Astrocyte (in vitro differentiated cells and primary cell): ENCODE measurements around the gene ZC4H2.

Experiments
- EZH2 ChIP-seq: IDR thresholded peaks from 2 replicates; pipeline ENCODE4 v1.6.1; 2012; ENCODE audit warnings: mild to moderate bottlenecking, low read length, inconsistent platforms; ENCODE audit not compliant: insufficient read depth
- TF ChIP-seq, protein P1 (sequence below): IDR thresholded peaks from 2 replicates; pipeline ENCODE4 v1.5.1; 2011; ENCODE audit warnings: low read depth, mild to moderate bottlenecking, inconsistent platforms, low read length, moderate library complexity; ENCODE audit not compliant: insufficient read depth

DNA sequence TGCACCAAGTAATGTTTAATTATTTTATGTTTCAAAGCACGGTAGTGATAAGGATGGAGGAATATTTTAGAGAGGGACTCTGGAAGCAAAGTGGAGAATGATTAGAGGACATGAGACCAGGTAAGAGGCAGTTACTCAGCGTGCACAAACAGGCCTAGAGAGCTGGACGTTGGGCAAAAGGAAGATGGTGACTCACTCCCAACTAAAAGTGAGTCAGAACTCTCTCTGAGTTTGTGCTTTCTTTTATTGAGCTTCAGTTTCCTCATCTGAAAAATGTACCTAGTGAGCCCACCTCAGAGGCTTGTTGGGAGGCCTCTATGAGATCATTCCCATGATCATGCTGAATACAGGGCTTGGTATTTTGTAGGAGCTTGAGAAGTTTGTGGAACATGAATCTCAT, 1.6 kb upstream of the ZC4H2 start:
- TF ChIP-seq, protein P1, sequence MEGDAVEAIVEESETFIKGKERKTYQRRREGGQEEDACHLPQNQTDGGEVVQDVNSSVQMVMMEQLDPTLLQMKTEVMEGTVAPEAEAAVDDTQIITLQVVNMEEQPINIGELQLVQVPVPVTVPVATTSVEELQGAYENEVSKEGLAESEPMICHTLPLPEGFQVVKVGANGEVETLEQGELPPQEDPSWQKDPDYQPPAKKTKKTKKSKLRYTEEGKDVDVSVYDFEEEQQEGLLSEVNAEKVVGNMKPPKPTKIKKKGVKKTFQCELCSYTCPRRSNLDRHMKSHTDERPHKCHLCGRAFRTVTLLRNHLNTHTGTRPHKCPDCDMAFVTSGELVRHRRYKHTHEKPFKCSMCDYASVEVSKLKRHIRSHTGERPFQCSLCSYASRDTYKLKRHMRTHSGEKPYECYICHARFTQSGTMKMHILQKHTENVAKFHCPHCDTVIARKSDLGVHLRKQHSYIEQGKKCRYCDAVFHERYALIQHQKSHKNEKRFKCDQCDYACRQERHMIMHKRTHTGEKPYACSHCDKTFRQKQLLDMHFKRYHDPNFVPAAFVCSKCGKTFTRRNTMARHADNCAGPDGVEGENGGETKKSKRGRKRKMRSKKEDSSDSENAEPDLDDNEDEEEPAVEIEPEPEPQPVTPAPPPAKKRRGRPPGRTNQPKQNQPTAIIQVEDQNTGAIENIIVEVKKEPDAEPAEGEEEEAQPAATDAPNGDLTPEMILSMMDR: no peak
- TF ChIP-seq EZH2: no peak
